HepG2 (cell line): ENCODE results near the gene G6PC3. TPM values are rescaled to one million over a fixed set of nuclear protein-coding genes. Genes with fewer than 3 reads are reported as not detected.

Source experiments
- ATF4 ChIP-seq, 2 experiments: fragments of 450-650 bp in 1 of 2; sonication (generic) in 1 of 2; formaldehyde crosslinking; IDR thresholded peaks; 2 replicates each; pipeline versions ENCODE4 v1.5.0 to v1.8.0; 2020 to 2022; ENCODE audit warnings: mild to moderate bottlenecking in 1 of 2, missing genetic modification reagents in 1 of 2
- BHLHE40 ChIP-seq: IDR thresholded peaks from 2 replicates; pipeline ENCODE4 v1.6.1; 2011; ENCODE audit warnings: low read length, improper control_type of control experiment
- CBX5 ChIP-seq: sonication (generic); formaldehyde crosslinking; IDR thresholded peaks from 2 replicates; pipeline ENCODE4 v1.4.0; 2020; ENCODE audit warnings: missing genetic modification reagents, borderline replicate concordance
- EP300 ChIP-seq, 3 experiments: sonication (generic) in 1 of 3; formaldehyde crosslinking in 1 of 3; IDR thresholded peaks; 2 replicates each; pipeline versions ENCODE4 v1.5.1 to v1.6.1; 2011 to 2020; ENCODE audit warnings: low read depth in 2 of 3, low read length in 2 of 3, borderline replicate concordance in 1 of 3, improper control_type of control experiment in 1 of 3, mild to moderate bottlenecking in 1 of 3, missing genetic modification reagents in 1 of 3, moderate library complexity in 1 of 3
- GPN1 ChIP-seq: sonication (generic); formaldehyde crosslinking; IDR thresholded peaks from 2 replicates; pipeline ENCODE4 v1.5.1; 2020; ENCODE audit warnings: missing genetic modification reagents, borderline replicate concordance
- HDAC2 ChIP-seq: sonication (generic); formaldehyde crosslinking; IDR thresholded peaks from 2 replicates; pipeline ENCODE4 v1.4.0; 2020; ENCODE audit warnings: missing genetic modification reagents
- HMG20B ChIP-seq: conservative IDR thresholded peaks from 2 replicates; pipeline ENCODE4 v1.6.1; 2016; ENCODE audit warnings: missing genetic modification reagents, missing compliant biosample characterization
- MAFK ChIP-seq, 2 experiments: IDR thresholded peaks in 1 of 2; conservative IDR thresholded peaks in 1 of 2; 2 replicates each; pipeline ENCODE4 v1.6.1; 2011; ENCODE audit warnings: improper control_type of control experiment in 2 of 2, low read length in 2 of 2
- MAX ChIP-seq: IDR thresholded peaks from 2 replicates; pipeline ENCODE4 v1.6.1; 2012; ENCODE audit warnings: inconsistent platforms
- MED13 ChIP-seq: sonication (generic); formaldehyde crosslinking; IDR thresholded peaks from 2 replicates; pipeline ENCODE4 v1.5.0; 2020; ENCODE audit warnings: missing genetic modification reagents
- MZF1 ChIP-seq: sonication (generic); formaldehyde crosslinking; IDR thresholded peaks from 2 replicates; pipeline ENCODE4 v1.8.1; 2023; ENCODE audit warnings: mild to moderate bottlenecking, missing genetic modification reagents, borderline replicate concordance
- NAIF1 ChIP-seq: sonication (generic); formaldehyde crosslinking; IDR thresholded peaks from 2 replicates; pipeline ENCODE4 v1.5.0; 2020; ENCODE audit warnings: mild to moderate bottlenecking, missing genetic modification reagents, borderline replicate concordance
- NR2F6 ChIP-seq, 2 experiments: IDR thresholded peaks; 2 replicates each; pipeline ENCODE4 v1.6.1; 2016; ENCODE audit warnings: antibody characterized with exemption in 1 of 2, mild to moderate bottlenecking in 1 of 2
- PAX8 ChIP-seq: sonication (generic); formaldehyde crosslinking; IDR thresholded peaks from 2 replicates; pipeline ENCODE4 v1.8.0; 2022; ENCODE audit warnings: mild to moderate bottlenecking, missing genetic modification reagents, borderline replicate concordance
- POLR2G ChIP-seq: fragments of 200-400 bp; formaldehyde crosslinking; IDR thresholded peaks from 2 replicates; pipeline ENCODE4 v1.6.1; 2018; ENCODE audit warnings: mild to moderate bottlenecking, low read depth, low read length, moderate library complexity
- RCOR2 ChIP-seq: IDR thresholded peaks from 2 replicates; pipeline ENCODE4 v1.6.1; 2016; ENCODE audit warnings: missing biosample characterization, missing genetic modification reagents
- SRSF4 ChIP-seq: fragments of 200-400 bp; formaldehyde crosslinking; IDR thresholded peaks from one replicate; pipeline ENCODE4 v1.6.1; 2018; ENCODE audit warnings: mild to moderate bottlenecking, low read depth, low read length, moderate library complexity; ENCODE audit not compliant: poor library complexity, severe bottlenecking
- STAG1 ChIP-seq: sonication (generic); formaldehyde crosslinking; IDR thresholded peaks from 2 replicates; pipeline ENCODE4 v1.4.0; 2020; ENCODE audit warnings: missing genetic modification reagents
- TARDBP ChIP-seq: sonication (generic); formaldehyde crosslinking; IDR thresholded peaks from 2 replicates; pipeline ENCODE4 v1.8.0; 2022; ENCODE audit warnings: mild to moderate bottlenecking, missing genetic modification reagents
- TSC22D2 ChIP-seq: sonication (generic); formaldehyde crosslinking; IDR thresholded peaks from 2 replicates; pipeline ENCODE4 v1.5.1; 2020; ENCODE audit warnings: missing genetic modification reagents, mild to moderate bottlenecking, borderline replicate concordance
- ZNF280B ChIP-seq: sonication (generic); formaldehyde crosslinking; IDR thresholded peaks from 2 replicates; pipeline ENCODE4 v1.5.0; 2020; ENCODE audit warnings: missing genetic modification reagents, mild to moderate bottlenecking, borderline replicate concordance
- ZNF496 ChIP-seq: sonication (generic); formaldehyde crosslinking; IDR thresholded peaks from 2 replicates; pipeline ENCODE4 v1.8.1; 2023; ENCODE audit warnings: mild to moderate bottlenecking, moderate library complexity, missing genetic modification reagents; ENCODE audit not compliant: insufficient replicate concordance
- ZNF576 ChIP-seq: sonication (generic); formaldehyde crosslinking; IDR thresholded peaks from 2 replicates; pipeline ENCODE4 v1.4.0; 2020; ENCODE audit warnings: mild to moderate bottlenecking, missing genetic modification reagents
- ZNF629 ChIP-seq: sonication (generic); formaldehyde crosslinking; conservative IDR thresholded peaks from 2 replicates; pipeline ENCODE4 v1.5.0; 2020; ENCODE audit warnings: missing genetic modification reagents
- ZNF816 ChIP-seq: sonication (generic); formaldehyde crosslinking; IDR thresholded peaks from 2 replicates; pipeline ENCODE4 v1.8.0; 2022; ENCODE audit warnings: missing genetic modification reagents, mild to moderate bottlenecking, borderline replicate concordance
- ZNF879 ChIP-seq: sonication (generic); formaldehyde crosslinking; IDR thresholded peaks from 2 replicates; pipeline ENCODE4 v1.8.1; 2023; ENCODE audit warnings: missing genetic modification reagents
- polyA plus RNA-seq, 8 experiments: library from polyadenylated mRNA; depleted of rRNA in 3 of 8; stranded (reverse) in 7 of 8; unstranded in 1 of 8; fragments of >200 nt; fragmentation: Illumina TruSeq in 4 of 8; extraction: Trizol in 4 of 8; gene quantifications; 2 replicates each; pipeline versions ENCODE4 v1.2.1 to v1.2.3, GENCODE V29; 2011 to 2016; ENCODE audit warnings: low read depth in 4 of 8, missing spikeins in 1 of 8, mixed read lengths in 1 of 8; ENCODE audit not compliant: insufficient read depth in 1 of 8
- total RNA-seq, 5 experiments: library from RNA; depleted of rRNA; stranded (reverse); fragments of >200 nt; fragmentation: Illumina TruSeq; extraction: Trizol; gene quantifications; 2 replicates each; pipeline ENCODE4 v1.2.3, GENCODE V29; 2016; ENCODE audit warnings: low read depth in 1 of 5

The G6PC3 gene
- total and polyA plus RNA-seq, 2 of the 13 experiments (the other 11 are each of a cell fraction or from before 2014, with no cell fraction given) = 38.5 to 75.8 TPM

- TF ChIP-seq CBX5 (CRISPR knock-in tag) (no peak), MED13 (CRISPR knock-in tag) (no peak), ZNF576 (CRISPR knock-in tag) (no peak), POLR2G (0 out of 2 replicates have a peak, but pooled peaks have one; percentile 14), ZNF280B (no peak), BHLHE40 (no peak), ZNF879 (CRISPR knock-in tag) (no peak), NAIF1 (CRISPR knock-in tag) (no peak), HDAC2 (CRISPR knock-in tag) (0 out of 2 replicates have a peak, but pooled peaks have one; percentile 17), RCOR2 (CRISPR knock-in tag) (no peak), HMG20B (CRISPR knock-in tag) (no peak), MAFK (conservative IDR thresholded peaks at IDR 0.05 in 1 of 2, IDR thresholded peaks at IDR 0.05 in 1 of 2; ENCODE audit: low read length in 2 of 2) (no peak), GPN1 (no peak), PAX8 (CRISPR knock-in tag) (no peak), MAX (no peak), TSC22D2 (no peak), ZNF496 (CRISPR knock-in tag) (no peak), STAG1 (CRISPR knock-in tag) (0 out of 2 replicates have a peak, but pooled peaks have one; percentile 9), ZNF816 (CRISPR knock-in tag) (no peak), EP300 (IDR thresholded peaks at IDR 0.05; ENCODE audit: low read depth in 2 of 2, low read length in 2 of 2) (no peak), EP300 (CRISPR knock-in tag; IDR thresholded peaks at IDR 0.05; ENCODE audit: borderline replicate concordance) (no peak), NR2F6 (IDR thresholded peaks at IDR 0.05) (no peak), NR2F6 (CRISPR knock-in tag; IDR thresholded peaks at IDR 0.05) (no peak), ZNF629 (CRISPR knock-in tag) (no peak; the same call in 1 of the 2 replicates), TARDBP (no peak), ATF4 (CRISPR knock-in tag; IDR thresholded peaks at IDR 0.05) (no peak), SRSF4 (no peak), MZF1 (no peak)
These were observed 6.4 kb downstream of the G6PC3 start (continued) for GRCh38 chr17:44076716-44077594.
